Inflammatory macrophage (primary cell): ENCODE results near the gene KMT2B.

ENCODE experiments used
- DNase-seq, 2 donors: peaks; one replicate each; pipeline ENCODE4 v3.0.0-alpha.2; 2020 to 2022

The KMT2B gene

DNA sequence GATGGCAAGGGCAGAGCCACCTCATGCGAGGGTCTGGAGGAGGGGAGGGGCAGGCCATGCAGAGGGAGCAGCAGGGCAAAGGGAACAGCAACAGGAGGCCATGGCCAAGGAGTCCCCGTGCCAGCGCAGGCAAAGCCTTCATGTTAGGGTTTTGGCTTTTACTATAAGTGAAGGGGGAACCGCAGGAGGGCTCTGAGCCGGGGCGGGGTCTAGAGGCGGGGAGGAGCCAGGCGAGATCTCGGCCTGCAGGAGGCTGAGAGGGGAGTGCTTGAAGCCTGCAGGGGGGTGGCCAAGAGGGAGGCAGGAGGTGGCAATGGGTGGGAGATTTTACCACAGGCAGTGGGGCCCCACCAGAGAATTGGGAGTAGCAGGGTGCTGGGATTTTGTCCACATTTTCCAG lies 63.8 kb downstream of the KMT2B start:
- no peak for DNase-seq

DNA sequence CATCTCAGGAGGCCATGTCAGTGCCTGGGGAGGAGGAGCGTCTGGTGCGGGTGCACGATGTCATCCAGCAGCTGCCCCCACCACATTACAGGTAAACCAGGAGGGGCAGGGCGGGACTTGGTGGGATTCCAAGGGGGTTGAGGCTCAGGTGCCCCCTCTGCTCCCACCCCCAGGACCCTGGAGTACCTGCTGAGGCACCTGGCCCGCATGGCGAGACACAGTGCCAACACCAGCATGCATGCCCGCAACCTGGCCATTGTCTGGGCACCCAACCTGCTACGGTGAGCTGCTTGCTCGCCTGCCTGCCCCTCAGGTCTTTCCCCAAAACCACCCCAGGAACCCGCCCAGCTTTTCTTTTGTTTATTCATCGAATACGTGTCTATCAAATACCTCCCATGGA lies 64.8 kb downstream of the KMT2B start:
- DNase-seq = no peak

DNA sequence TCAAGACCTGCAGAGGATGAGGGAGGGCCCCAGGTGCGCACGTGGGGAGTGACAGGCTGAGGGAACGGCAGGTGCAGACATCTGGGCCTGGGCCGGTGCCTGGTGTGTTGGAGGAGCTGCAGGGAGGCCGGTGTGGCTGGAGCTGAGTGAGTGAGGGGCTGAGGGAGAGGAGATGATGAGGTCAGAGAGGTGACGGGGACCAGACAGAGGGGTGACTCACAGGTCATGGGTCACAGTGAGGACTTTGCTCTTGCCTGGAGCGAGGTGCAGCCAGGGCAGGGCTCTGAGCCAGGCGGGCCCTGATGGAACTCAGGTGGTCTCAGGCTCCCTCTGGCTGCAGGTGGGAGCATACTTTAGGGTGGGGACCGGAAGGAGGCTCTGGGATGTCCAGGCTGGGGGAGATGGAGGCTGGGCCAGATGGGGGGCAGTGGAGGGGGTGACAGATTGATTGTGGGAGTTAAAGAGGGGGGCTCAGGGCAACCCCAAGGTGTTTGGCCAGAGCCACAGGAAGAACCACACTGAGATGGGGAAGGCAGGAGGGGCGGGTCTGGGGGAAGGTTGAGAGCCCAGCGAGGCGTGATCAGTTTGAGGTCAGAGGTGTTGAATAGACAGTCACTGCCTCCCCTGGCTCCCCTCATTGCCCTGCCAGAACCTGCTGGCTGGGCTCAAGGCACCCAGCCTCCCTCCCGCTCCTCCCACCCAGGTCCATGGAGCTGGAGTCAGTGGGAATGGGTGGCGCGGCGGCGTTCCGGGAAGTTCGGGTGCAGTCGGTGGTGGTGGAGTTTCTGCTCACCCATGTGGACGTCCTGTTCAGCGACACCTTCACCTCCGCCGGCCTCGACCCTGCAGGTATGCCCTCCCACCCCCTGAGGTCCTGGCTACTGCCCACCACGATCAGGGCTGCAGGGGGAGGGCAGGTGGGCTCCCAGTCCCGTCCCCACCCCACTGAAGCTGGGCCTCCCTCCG lies 65.9 kb downstream of the KMT2B start:
- no peak for DNase-seq

GRCh38 chr19:35784503-35785338 lies 66.9 kb downstream of the KMT2B start:
- no peak for DNase-seq

- DNase-seq = no peak
Observed at GRCh38 chr19:35785339-35785627, 67.5 kb downstream of the KMT2B start.

- DNase-seq = no peak
Observed at GRCh38 chr19:35786299-35787160, 68.7 kb downstream of the KMT2B start.

DNA sequence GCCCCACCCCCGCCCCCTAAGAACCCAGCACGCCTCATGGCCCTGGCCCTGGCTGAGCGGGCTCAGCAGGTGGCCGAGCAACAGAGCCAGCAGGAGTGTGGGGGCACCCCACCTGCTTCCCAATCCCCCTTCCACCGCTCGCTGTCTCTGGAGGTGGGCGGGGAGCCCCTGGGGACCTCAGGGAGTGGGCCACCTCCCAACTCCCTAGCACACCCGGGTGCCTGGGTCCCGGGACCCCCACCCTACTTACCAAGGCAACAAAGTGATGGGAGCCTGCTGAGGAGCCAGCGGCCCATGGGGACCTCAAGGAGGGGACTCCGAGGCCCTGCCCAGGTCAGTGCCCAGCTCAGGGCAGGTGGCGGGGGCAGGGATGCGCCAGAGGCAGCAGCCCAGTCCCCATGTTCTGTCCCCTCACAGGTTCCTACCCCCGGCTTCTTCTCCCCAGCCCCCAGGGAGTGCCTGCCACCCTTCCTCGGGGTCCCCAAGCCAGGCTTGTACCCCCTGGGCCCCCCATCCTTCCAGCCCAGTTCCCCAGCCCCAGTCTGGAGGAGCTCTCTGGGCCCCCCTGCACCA lies 69.5 kb downstream of the KMT2B start:
- no peak for DNase-seq
